GM12878 (cell line): Measurements from ENCODE around the gene MLEC. TPM values are rescaled to one million over a fixed set of nuclear protein-coding genes. Genes with fewer than 3 reads are reported as not detected.

ENCODE experiments used
- ATAC-seq: fragments of 200-7000 bp; cut with Tn5 transposase; 3 replicates; pipeline ENCODE4 v1.9.1; 2020; ENCODE audit warnings: mild to moderate bottlenecking, moderate library complexity
- BruUV-seq: library from RNA; stranded (reverse); fragments of 400-500 nt; replicated peaks from 2 replicates; lab custom pipeline; 2021; lab: Mats Ljungman, UMichigan
- CTCF ChIA-PET: fragments of 300-600 bp; sonication (Branson Sonifier 250); formaldehyde crosslinking; extraction: SDS; loops from one replicate; lab custom pipeline; 2021; ENCODE audit warnings: inconsistent platforms; lab: Yijun Ruan, JAX
- POLR2A ChIA-PET: fragments of 350-600 bp; formaldehyde crosslinking; extraction: SDS; loops from one replicate; lab custom pipeline; 2021; ENCODE audit warnings: inconsistent platforms; lab: Charles Lee
- RAD21 ChIA-PET: fragments of 300-600 bp; sonication (Branson Sonifier 250); formaldehyde crosslinking; loops from one replicate; lab custom pipeline; 2023; ENCODE audit warnings: antibody characterized with exemption; ENCODE audit not compliant: unreplicated experiment; lab: Charles Lee
- SMC1A ChIA-PET: fragments of 300-600 bp; sonication (Branson Sonifier 250); formaldehyde crosslinking; loops from one replicate; lab custom pipeline; 2023; ENCODE audit not compliant: unreplicated experiment, uncharacterized antibody; lab: Charles Lee
- DNase-seq: peaks from one replicate; pipeline ENCODE4 v3.0.0-alpha.2; 2011; ENCODE audit warnings: low read depth, low spot score
- FAIRE-seq: peaks from 3 replicates; lab custom pipeline; 2011; peaks lifted over from hg19 to GRCh38; lab: Jason Lieb, UNC
- H2AFZ ChIP-seq: 2 replicates; pipeline ENCODE4 v1.6.0; 2011; ENCODE audit warnings: low read depth, low read length, control low read depth; ENCODE audit not compliant: control insufficient read depth
- H3K27ac ChIP-seq: 2 replicates; pipeline ENCODE4 v1.5.1; 2011; ENCODE audit warnings: control low read depth; ENCODE audit not compliant: control insufficient read depth, insufficient read depth
- H3K27me3 ChIP-seq, 2 experiments: replicated peaks in 1 of 2; 2 replicates each; pipeline versions ENCODE4 v1.6.0 to v1.6.1; 2011; ENCODE audit warnings: low read length in 1 of 2; ENCODE audit not compliant: control insufficient read depth in 2 of 2, insufficient read depth in 2 of 2
- H3K36me3 ChIP-seq, 2 experiments: 2 replicates each; pipeline ENCODE4 v1.5.1; 2011; ENCODE audit warnings: low read length in 1 of 2; ENCODE audit not compliant: control insufficient read depth in 2 of 2, insufficient read depth in 2 of 2
- H3K4me1 ChIP-seq: 2 replicates; pipeline ENCODE4 v1.6.1; 2011; ENCODE audit warnings: mild to moderate bottlenecking, low read length, moderate library complexity, mixed read lengths; ENCODE audit not compliant: control insufficient read depth, insufficient read depth
- H3K4me2 ChIP-seq: 2 replicates; pipeline ENCODE4 v1.6.0; 2011; ENCODE audit warnings: control low read depth; ENCODE audit not compliant: control insufficient read depth, insufficient read depth
- H3K4me3 ChIP-seq: fragments of 200-600 bp; sonication (generic); 2 replicates; pipeline ENCODE4 v1.5.1; 2016
- H3K79me2 ChIP-seq: 2 replicates; pipeline ENCODE4 v1.6.0; 2011; ENCODE audit warnings: low read length; ENCODE audit not compliant: control insufficient read depth, insufficient read depth
- H3K9ac ChIP-seq: 2 replicates; pipeline ENCODE4 v1.8.0; 2011; ENCODE audit warnings: low read length, control low read depth, mixed read lengths; ENCODE audit not compliant: control insufficient read depth, insufficient read depth
- H3K9me3 ChIP-seq: replicated peaks from 3 replicates; pipeline ENCODE4 v1.5.1; 2011; ENCODE audit warnings: mild to moderate bottlenecking, low read length; ENCODE audit not compliant: control insufficient read depth, insufficient read depth
- H4K20me1 ChIP-seq: 2 replicates; pipeline ENCODE4 v1.6.0; 2011; ENCODE audit not compliant: control insufficient read depth, insufficient read depth
- BCLAF1 ChIP-seq: fragments of 450-650 bp; IDR thresholded peaks from 2 replicates; pipeline ENCODE4 v1.6.1; 2017; ENCODE audit warnings: antibody characterized with exemption, mild to moderate bottlenecking, moderate library complexity
- CREB1 ChIP-seq: IDR thresholded peaks from 2 replicates; pipeline ENCODE4 v1.6.1; 2012; ENCODE audit warnings: low read depth, mild to moderate bottlenecking, inconsistent platforms
- E4F1 ChIP-seq: fragments of 450-650 bp; IDR thresholded peaks from 2 replicates; pipeline ENCODE4 v1.6.1; 2018; ENCODE audit warnings: borderline replicate concordance, mild to moderate bottlenecking; ENCODE audit not compliant: partially characterized antibody
- GABPA ChIP-seq: IDR thresholded peaks from 2 replicates; pipeline ENCODE4 v1.6.1; 2014; ENCODE audit warnings: antibody characterized with exemption, low read depth, mild to moderate bottlenecking, inconsistent platforms
- MTA3 ChIP-seq: IDR thresholded peaks from 2 replicates; pipeline ENCODE4 v1.6.1; 2012; ENCODE audit warnings: low read length, inconsistent platforms, borderline replicate concordance
- MYB ChIP-seq: fragments of 150-350 bp; IDR thresholded peaks from 2 replicates; pipeline ENCODE4 v1.6.1; 2014; ENCODE audit warnings: mild to moderate bottlenecking, low read depth, low read length, borderline replicate concordance
- NFYB ChIP-seq: IDR thresholded peaks from 2 replicates; pipeline ENCODE4 v1.6.1; 2011; ENCODE audit warnings: low read depth, mild to moderate bottlenecking, low read length, improper control_type of control experiment, moderate library complexity; ENCODE audit not compliant: insufficient read depth
- NKRF ChIP-seq: fragments of 450-650 bp; conservative IDR thresholded peaks from 2 replicates; pipeline ENCODE4 v1.6.1; 2017; ENCODE audit warnings: mild to moderate bottlenecking, moderate library complexity
- PAX5 ChIP-seq: IDR thresholded peaks from 2 replicates; pipeline ENCODE4 v1.6.1; 2011; ENCODE audit warnings: low read depth, low read length, borderline replicate concordance
- PAX8 ChIP-seq: fragments of 450-650 bp; IDR thresholded peaks from 2 replicates; pipeline ENCODE4 v1.6.1; 2017; ENCODE audit warnings: mild to moderate bottlenecking, moderate library complexity
- POLR2A ChIP-seq: IDR thresholded peaks from 2 replicates; pipeline ENCODE4 v1.6.1; 2011; ENCODE audit warnings: low read depth, mild to moderate bottlenecking, low read length
- RB1 ChIP-seq: fragments of 450-650 bp; formaldehyde crosslinking; IDR thresholded peaks from 2 replicates; pipeline ENCODE4 v1.6.1; 2017; ENCODE audit warnings: mild to moderate bottlenecking, borderline replicate concordance
- RFX5 ChIP-seq: IDR thresholded peaks from 2 replicates; pipeline ENCODE4 v1.6.1; 2011; ENCODE audit warnings: low read depth, low read length, improper control_type of control experiment
- STAT1 ChIP-seq: fragments of 450-650 bp; conservative IDR thresholded peaks from 2 replicates; pipeline ENCODE4 v1.6.1; 2014; ENCODE audit warnings: antibody characterized with exemption, mild to moderate bottlenecking
- TCF3 ChIP-seq: IDR thresholded peaks from 2 replicates; pipeline ENCODE4 v1.6.1; 2012; ENCODE audit warnings: low read depth, mild to moderate bottlenecking, low read length, borderline replicate concordance; ENCODE audit not compliant: insufficient read depth
- YBX1 ChIP-seq: fragments of 450-650 bp; IDR thresholded peaks from 2 replicates; pipeline ENCODE4 v1.6.1; 2016; ENCODE audit warnings: antibody characterized with exemption
- ZNF622 ChIP-seq: fragments of 450-650 bp; IDR thresholded peaks from 2 replicates; pipeline ENCODE4 v1.6.1; 2017; ENCODE audit warnings: mild to moderate bottlenecking, inconsistent platforms
- WGBS: methylation state at CpG from one replicate; pipeline ENCODE4 v1.1.6; 2016; ENCODE audit warnings: low lambda C conversion rate; ENCODE audit not compliant: insufficient replicate concordance, insufficient coverage; ENCODE audit errors: missing lambda C conversion rate; 5-methylcytosine and 5-hydroxymethylcytosine counted together
- in situ Hi-C: fragments of 300-500 bp; cut with MboI; formaldehyde crosslinking; loops from 9 replicates; pipeline ENCODE4 v1.14.3; 2018; ENCODE audit warnings: mixed read lengths
- intact Hi-C: fragments of 100-400 bp; cut with micrococcal nuclease; formaldehyde crosslinking; loops from one replicate; pipeline ENCODE4 v1.14.2; 2022; ENCODE audit not compliant: unreplicated experiment
- polyA plus RNA-seq, 11 experiments: library from polyadenylated mRNA; depleted of rRNA in 4 of 11; unstranded in 6 of 11; stranded (reverse) in 5 of 11; fragments of >200 nt; fragmentation: Nextera tagmentation in 4 of 11; fragmentation: Illumina TruSeq in 1 of 11; extraction: Ambion mirVana in 4 of 11; extraction: Trizol in 1 of 11; gene quantifications; 1 replicate in 1 of 11; 2 replicates in 10 of 11; pipeline versions ENCODE4 v1.2.1 to v1.2.3, GENCODE V29; 2011 to 2016; ENCODE audit warnings: inconsistent platforms in 2 of 11, missing spikeins in 2 of 11, low read depth in 1 of 11
- total RNA-seq, 4 experiments: library from RNA; depleted of rRNA in 3 of 4; stranded (reverse); fragments of >200 nt in 3 of 4; fragmentation: Illumina TruSeq in 1 of 4; extraction: Trizol in 1 of 4; gene quantifications; 2 replicates each; pipeline versions ENCODE4 v1.2.1 to v1.2.3, GENCODE V29; 2013 to 2021

The MLEC gene
- total and polyA plus RNA-seq, 10 of the 15 experiments (the other 5 are each of a cell fraction or from before 2014, with no cell fraction given), result 26.7 to 172 (median 103) TPM

- H3K27me3 ChIP-seq, result no peaks in the 10 kb centered on the region
- intact Hi-C loops, result no loop called here
- DNase-seq (no peak), FAIRE-seq (no peak), ATAC-seq (no peak)
- no peaks in the 10 kb centered on the region for H4K20me1 ChIP-seq
- H3K9me3 ChIP-seq, result no peaks in the 10 kb centered on the region
- no peaks in the 10 kb centered on the region for H3K79me2 ChIP-seq
- no peaks in the 10 kb centered on the region for H3K4me1 ChIP-seq
- no TSS peak for BruUV-seq
- WGBS, result 85% methylated on average over 15 of the region's 15 CpGs
- no peaks in the 10 kb centered on the region for H3K36me3 ChIP-seq
- CTCF ChIA-PET, result no interaction called here
- POLR2A ChIA-PET, result no interaction called here
- in situ Hi-C loops, result no loop called here
- RAD21 ChIA-PET, result interaction anchor here (1.4 kb wide), 1 partner anchor 231 kb away, joined by 3 read pairs; no protein-coding TSS in a partner anchor
- no peak overlapping the region for H3K4me2 ChIP-seq
- no peak overlapping the region for H2AFZ ChIP-seq
- no peak overlapping the region for H3K9ac ChIP-seq
- SMC1A ChIA-PET, result no interaction called here
- H3K27ac ChIP-seq, result no peak overlapping the region
- H3K4me3 ChIP-seq, result no peak overlapping the region
- TF ChIP-seq TCF3, result no peak
- TF ChIP-seq MTA3, result no peak
- no peak for TF ChIP-seq RFX5
- no peak for TF ChIP-seq ZNF622
- no peak for TF ChIP-seq RB1
- TF ChIP-seq YBX1, result no peak
- TF ChIP-seq GABPA, result no peak
- TF ChIP-seq E4F1, result no peak
- TF ChIP-seq NKRF, result no peak
- TF ChIP-seq PAX8, result no peak
- TF ChIP-seq BCLAF1, result no peak
- TF ChIP-seq POLR2A, result no peak
- TF ChIP-seq CREB1, result no peak
- no peak for TF ChIP-seq PAX5
- no peak for TF ChIP-seq NFYB
- no peak for TF ChIP-seq MYB
- no peak for TF ChIP-seq STAT1
Measured at GRCh38 chr12:120740871-120741270, 53.9 kb downstream of the MLEC start.
